Kidney (tissue), 14 donors: Measurements from ENCODE around the gene TRIM5. TPM values are rescaled to one million over a fixed set of nuclear protein-coding genes. Genes with fewer than 3 reads are reported as not detected.
A peak's percentile ranks its signal among the peaks of the same experiment; 100 is the strongest.
"Not testable (repeated sequence)": the region's sequence is repeated elsewhere in the genome, so short reads cannot be mapped to it uniquely, and the experiment has no call there.

ENCODE experiments used
- DNase-seq, 5 donors: peaks; one replicate each; pipeline ENCODE4 v3.0.0-alpha.2; 2013 to 2020
- FAIRE-seq: peaks from 2 replicates; lab custom pipeline; 2012; peaks lifted over from hg19 to GRCh38; lab: Jason Lieb, UNC
- H3K27ac ChIP-seq, 2 donors: one replicate each; pipeline ENCODE4 v1.7.0; 2013; ENCODE audit warnings: low read depth in 2 of 2, low read length in 2 of 2, inconsistent platforms in 1 of 2
- H3K27me3 ChIP-seq: one replicate; pipeline ENCODE4 v1.7.1; 2013; ENCODE audit warnings: low read length, inconsistent platforms; ENCODE audit not compliant: control insufficient read depth, insufficient read depth
- H3K36me3 ChIP-seq, 3 donors: one replicate each; pipeline versions ENCODE4 v1.7.0 to v1.7.1; 2013; ENCODE audit warnings: low read length in 3 of 3, control low read depth in 1 of 3, inconsistent platforms in 1 of 3; ENCODE audit not compliant: insufficient read depth in 3 of 3, control insufficient read depth in 2 of 3
- H3K4me1 ChIP-seq, 3 donors: one replicate each; pipeline versions ENCODE4 v1.7.0 to v1.7.1; 2013; ENCODE audit warnings: low read length in 3 of 3, inconsistent platforms in 1 of 3, low read depth in 1 of 3; ENCODE audit not compliant: control insufficient read depth in 2 of 3, insufficient read depth in 2 of 3
- H3K4me3 ChIP-seq, 3 donors: one replicate each; pipeline versions ENCODE4 v1.7.0 to v1.8.1; 2013; ENCODE audit warnings: low read length in 3 of 3, control low read depth in 1 of 3, inconsistent platforms in 1 of 3
- H3K9ac ChIP-seq, 3 donors: one replicate each; pipeline versions ENCODE4 v1.7.0 to v1.7.1; 2013; ENCODE audit warnings: low read length in 3 of 3, control low read depth in 1 of 3, inconsistent platforms in 1 of 3
- H3K9me3 ChIP-seq, 3 donors: one replicate each; pipeline versions ENCODE4 v1.7.0 to v1.7.1; 2013; ENCODE audit warnings: low read length in 3 of 3, control low read depth in 1 of 3, inconsistent platforms in 1 of 3; ENCODE audit not compliant: control insufficient read depth in 2 of 3, insufficient read depth in 1 of 3
- intact Hi-C: fragments of 100-400 bp; cut with DNase I; formaldehyde crosslinking; loops from one replicate; pipeline ENCODE4 v1.11.1; 2022
- polyA plus RNA-seq: library from polyadenylated mRNA; stranded (reverse); fragments of 350-450 nt; fragmentation: Illumina TruSeq; extraction: RNeasy Lipid Tissue Mini Kit (QIAGEN cat#74804); gene quantifications from one replicate; pipeline ENCODE4 v1.2.3, GENCODE V29; 2014; ENCODE audit warnings: low read depth, low replicate concordance; ENCODE audit not compliant: insufficient read depth
- total RNA-seq: library from RNA; stranded (reverse); fragmentation: NEBNext Ultra II Directional; extraction: Animal tissue kit (Norgen Biotek cat#: 25700); gene quantifications from one replicate; pipeline ENCODE4 v1.2.1, GENCODE V29; 2021
- TF ChIP-seq, protein P1 (sequence below): IDR thresholded peaks from 3 replicates; pipeline ENCODE4 v1.5.1; 2012; ENCODE audit warnings: mild to moderate bottlenecking, moderate library complexity, borderline replicate concordance; ENCODE audit not compliant: insufficient read depth; ENCODE audit errors: extremely low read depth
- donor health status: control.
- donor health status: control.
- donor health status: control.
- donor health status: control.
- donor health status: control.
- donor health status: DM: yes; HTN: yes; CAD: no.
- donor health status: Normal renal cell carcinoma (clear cell type).

Gene TRIM5
- total and polyA plus RNA-seq, 2 donors from 2014 or later, result 11.2 to 27.7 TPM

DNA sequence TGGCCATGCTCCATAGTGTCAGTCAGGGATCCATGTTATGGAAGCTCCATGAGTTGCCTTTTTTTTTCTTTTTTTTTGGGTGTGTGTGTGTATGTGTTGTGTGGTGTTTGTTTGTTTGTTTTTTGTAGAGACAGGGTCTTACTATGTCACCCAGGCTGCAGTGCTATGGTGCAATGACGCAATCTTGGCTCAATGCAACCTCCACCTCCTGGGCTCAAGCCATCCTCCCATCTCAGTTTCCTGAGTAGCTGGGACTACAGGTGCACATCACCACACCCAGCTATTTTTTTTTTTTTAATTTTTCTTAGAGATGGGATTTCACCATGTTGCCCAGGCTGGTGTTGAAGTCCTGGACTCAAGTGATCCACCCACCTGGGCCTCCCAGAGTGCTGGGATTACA is 3.6 kb upstream of the TRIM5 start:
- intact Hi-C loops, result no loop called here
- TF ChIP-seq, protein P1, sequence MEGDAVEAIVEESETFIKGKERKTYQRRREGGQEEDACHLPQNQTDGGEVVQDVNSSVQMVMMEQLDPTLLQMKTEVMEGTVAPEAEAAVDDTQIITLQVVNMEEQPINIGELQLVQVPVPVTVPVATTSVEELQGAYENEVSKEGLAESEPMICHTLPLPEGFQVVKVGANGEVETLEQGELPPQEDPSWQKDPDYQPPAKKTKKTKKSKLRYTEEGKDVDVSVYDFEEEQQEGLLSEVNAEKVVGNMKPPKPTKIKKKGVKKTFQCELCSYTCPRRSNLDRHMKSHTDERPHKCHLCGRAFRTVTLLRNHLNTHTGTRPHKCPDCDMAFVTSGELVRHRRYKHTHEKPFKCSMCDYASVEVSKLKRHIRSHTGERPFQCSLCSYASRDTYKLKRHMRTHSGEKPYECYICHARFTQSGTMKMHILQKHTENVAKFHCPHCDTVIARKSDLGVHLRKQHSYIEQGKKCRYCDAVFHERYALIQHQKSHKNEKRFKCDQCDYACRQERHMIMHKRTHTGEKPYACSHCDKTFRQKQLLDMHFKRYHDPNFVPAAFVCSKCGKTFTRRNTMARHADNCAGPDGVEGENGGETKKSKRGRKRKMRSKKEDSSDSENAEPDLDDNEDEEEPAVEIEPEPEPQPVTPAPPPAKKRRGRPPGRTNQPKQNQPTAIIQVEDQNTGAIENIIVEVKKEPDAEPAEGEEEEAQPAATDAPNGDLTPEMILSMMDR, result no peak
- Histone ChIP-seq H3K4me1 (peaks cover 0 to 3% (median 0%) of the 10 kb centered on the region in 3 donors), H3K9me3 (no peaks in the 10 kb centered on the region), H3K27ac (no peak overlapping the region), H3K4me3 (no peak overlapping the region), H3K36me3 (no peaks in the 10 kb centered on the region), H3K27me3 (no peaks in the 10 kb centered on the region), H3K9ac (no peak overlapping the region)
- FAIRE-seq (no peak), DNase-seq (no peak)

DNA sequence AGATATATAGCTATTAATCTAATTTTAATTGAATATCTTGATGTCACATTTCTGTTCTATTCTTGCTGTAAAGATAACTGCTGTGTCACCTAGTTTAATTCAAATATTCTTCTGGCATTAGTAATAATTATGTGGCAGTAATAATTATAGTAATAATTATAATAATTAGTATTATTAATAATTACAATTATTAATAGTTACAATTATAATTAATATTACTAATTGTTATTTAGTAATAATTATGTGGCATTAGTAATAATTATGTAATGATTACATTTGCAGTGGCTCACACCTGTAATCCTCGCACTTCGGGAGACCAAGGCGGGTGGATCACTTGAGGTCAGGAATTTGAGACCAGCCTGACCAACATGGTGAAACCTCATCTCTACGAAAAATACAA is 1.6 kb upstream of the TRIM5 start:
- DNase-seq (no peak), FAIRE-seq (no peak)
- intact Hi-C loops, result no loop called here
- Histone ChIP-seq H3K9me3 (no peaks in the 10 kb centered on the region), H3K27me3 (no peaks in the 10 kb centered on the region), H3K4me3 (no peak overlapping the region), H3K9ac (no peak overlapping the region), H3K36me3 (no peaks in the 10 kb centered on the region), H3K27ac (no peak overlapping the region), H3K4me1 (peaks cover 0 to 3% (median 0%) of the 10 kb centered on the region in 3 donors)
- TF ChIP-seq, protein P1, result no peak

DNA sequence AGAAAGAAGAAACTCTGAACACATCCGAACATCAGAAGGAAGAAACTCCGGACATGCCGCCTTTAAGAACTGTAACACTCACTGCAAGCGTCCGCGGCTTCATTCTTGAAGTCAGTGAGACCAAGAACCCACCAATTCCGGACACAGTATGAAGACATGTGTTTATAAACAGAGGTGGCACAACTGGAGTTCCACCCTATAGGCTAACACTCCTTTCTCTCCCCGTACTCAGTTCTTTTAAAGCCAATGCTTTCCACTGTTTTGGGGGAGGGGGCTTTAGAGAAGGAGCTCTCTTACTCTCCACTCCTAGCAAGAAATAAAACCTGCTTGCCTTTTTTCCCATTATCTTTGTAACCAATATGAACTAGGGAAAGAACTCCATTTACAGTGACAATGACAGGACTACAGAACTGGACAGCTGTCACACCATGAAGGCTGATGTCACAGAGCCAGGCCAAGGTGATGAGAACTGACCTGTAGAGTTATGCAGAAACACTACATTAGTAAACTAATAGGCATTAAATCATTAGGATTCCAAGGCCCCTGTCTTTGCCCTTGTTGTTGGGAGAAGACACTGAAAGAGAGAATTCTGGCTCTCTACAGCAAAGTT is 733 bp downstream of the TRIM5 start:
- no peaks in the 10 kb centered on the region for H3K27me3 ChIP-seq
- TF ChIP-seq, protein P1, result no peak
- FAIRE-seq (no peak), DNase-seq (peak in 1 of 5 donors; percentile 45)
- peak overlapping the region; percentile 93 to 94 for H3K27ac ChIP-seq
- peak overlapping the region; percentile 67 to 98 (median 88) for H3K9ac ChIP-seq
- peak overlapping the region; percentile 73 to 96 (median 83) for H3K4me3 ChIP-seq
- intact Hi-C loops, result no loop called here
- H3K36me3 ChIP-seq, result no peaks in the 10 kb centered on the region
- H3K4me1 ChIP-seq, result no peaks in the 10 kb centered on the region
- H3K9me3 ChIP-seq, result no peaks in the 10 kb centered on the region

DNA sequence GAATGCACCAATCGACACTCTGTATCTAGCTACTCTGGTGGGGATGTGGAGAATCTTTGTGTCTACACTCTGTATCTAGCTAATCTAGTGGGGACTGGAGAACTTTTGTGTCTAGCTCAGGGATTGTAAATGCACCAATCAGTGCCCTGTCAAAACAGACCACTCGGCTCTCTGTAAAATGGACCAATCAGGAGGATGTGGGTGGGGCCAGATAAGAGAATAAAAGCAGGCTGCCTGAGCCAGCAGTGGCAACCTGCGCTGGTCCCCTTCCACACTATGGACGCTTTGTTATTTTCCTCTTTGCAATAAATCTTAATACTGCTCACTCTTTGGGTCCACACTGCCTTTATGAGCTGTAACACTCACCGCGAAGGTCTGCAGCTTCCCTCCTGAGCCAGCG is 1.3 kb downstream of the TRIM5 start:
- H3K4me3 ChIP-seq, result peak overlapping the region in 2 of 3 donors; percentile 73 to 96
- DNase-seq, H3K27me3 ChIP-seq, intact Hi-C loops, H3K9me3 ChIP-seq, H3K27ac ChIP-seq, FAIRE-seq, H3K4me1 ChIP-seq, H3K9ac ChIP-seq, H3K36me3 ChIP-seq: not testable (repeated sequence)

DNA sequence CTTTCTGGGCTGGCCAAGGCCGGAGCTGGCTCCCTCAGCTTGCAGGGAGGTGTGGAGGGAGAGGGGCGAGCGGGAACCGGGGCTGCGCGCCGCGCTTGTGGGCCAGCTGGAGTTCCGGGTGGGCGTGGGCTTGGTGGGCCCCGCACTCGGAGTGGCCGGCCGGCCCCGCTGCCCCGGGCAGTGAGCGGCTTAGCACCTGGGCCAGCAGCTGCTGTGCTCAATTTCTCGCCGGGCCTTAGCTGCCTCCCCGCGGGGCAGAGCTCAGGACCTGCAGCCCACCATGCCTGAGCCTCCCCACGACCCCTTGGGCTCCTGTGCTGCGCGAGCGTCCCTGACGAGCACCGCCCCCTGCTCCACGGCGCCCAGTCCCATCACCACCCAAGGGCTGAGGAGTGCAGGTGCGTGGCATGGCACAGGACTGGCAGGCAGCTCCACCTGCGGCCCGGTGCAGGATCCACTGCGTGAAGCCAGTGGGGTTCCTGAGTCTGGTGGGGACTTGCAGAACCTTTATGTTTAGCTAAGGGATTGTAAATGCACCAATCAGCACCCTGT is 1.9 kb downstream of the TRIM5 start:
- peaks cover 0 to 10% (median 0%) of the 10 kb centered on the region in 3 donors for H3K36me3 ChIP-seq
- H3K4me3 ChIP-seq, H3K27ac ChIP-seq, FAIRE-seq, H3K9ac ChIP-seq, H3K9me3 ChIP-seq, H3K27me3 ChIP-seq, intact Hi-C loops, H3K4me1 ChIP-seq: not testable (repeated sequence)
- DNase-seq, result peak in 1 of 5 donors; percentile 55
